ENCODE results near the gene SLC41A3.

Gene SLC41A3

DNA sequence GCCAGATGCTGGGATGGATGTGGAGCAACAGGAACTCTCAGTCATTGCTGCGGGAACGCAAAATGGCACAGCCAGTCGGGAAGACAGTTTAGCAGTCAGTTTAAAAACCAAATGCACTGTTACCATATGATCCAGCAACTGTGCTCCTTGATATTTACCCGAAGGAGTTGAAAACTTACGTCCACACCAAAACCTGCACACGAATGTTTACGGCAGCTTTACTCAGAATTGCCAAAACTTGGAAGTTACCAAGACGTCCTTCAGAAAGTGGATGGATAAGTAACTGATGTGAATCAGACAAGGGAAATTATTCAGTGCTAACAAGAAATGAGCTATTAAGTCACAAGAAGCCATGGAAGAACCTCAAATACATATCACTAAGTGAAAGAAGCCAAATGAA lies 36.1 kb upstream of the SLC41A3 start:
- no peaks in the 10 kb centered on the region for H3F3A ChIP-seq (ENCODE audit: low read depth)
- H3K4me3 ChIP-seq (ENCODE audit: low read length, poor library complexity, severe bottlenecking) = no peak overlapping the region
- no peaks in the 10 kb centered on the region for H3K27me3 ChIP-seq (ENCODE audit: insufficient read depth, low read length, poor library complexity, severe bottlenecking)
- no peaks in the 10 kb centered on the region for H3K9me2 ChIP-seq (replicated peaks; ENCODE audit: low read depth, low read length)
- no peaks in the 10 kb centered on the region for H3K79me2 ChIP-seq (ENCODE audit: insufficient read depth, low read length)
- H3K4me1 ChIP-seq (ENCODE audit: insufficient read depth, low read length, poor library complexity, severe bottlenecking) = no peaks in the 10 kb centered on the region
- TF ChIP-seq, protein P1, sequence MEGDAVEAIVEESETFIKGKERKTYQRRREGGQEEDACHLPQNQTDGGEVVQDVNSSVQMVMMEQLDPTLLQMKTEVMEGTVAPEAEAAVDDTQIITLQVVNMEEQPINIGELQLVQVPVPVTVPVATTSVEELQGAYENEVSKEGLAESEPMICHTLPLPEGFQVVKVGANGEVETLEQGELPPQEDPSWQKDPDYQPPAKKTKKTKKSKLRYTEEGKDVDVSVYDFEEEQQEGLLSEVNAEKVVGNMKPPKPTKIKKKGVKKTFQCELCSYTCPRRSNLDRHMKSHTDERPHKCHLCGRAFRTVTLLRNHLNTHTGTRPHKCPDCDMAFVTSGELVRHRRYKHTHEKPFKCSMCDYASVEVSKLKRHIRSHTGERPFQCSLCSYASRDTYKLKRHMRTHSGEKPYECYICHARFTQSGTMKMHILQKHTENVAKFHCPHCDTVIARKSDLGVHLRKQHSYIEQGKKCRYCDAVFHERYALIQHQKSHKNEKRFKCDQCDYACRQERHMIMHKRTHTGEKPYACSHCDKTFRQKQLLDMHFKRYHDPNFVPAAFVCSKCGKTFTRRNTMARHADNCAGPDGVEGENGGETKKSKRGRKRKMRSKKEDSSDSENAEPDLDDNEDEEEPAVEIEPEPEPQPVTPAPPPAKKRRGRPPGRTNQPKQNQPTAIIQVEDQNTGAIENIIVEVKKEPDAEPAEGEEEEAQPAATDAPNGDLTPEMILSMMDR (conservative IDR thresholded peaks at IDR 0.05; ENCODE audit: low read length) = no peak
- TF ChIP-seq EZH2phosphoT487 (IDR thresholded peaks at IDR 0.05; ENCODE audit: borderline replicate concordance) = no peak
- no peaks in the 10 kb centered on the region for H3K36me3 ChIP-seq (ENCODE audit: insufficient read depth, low read length)
- no peak overlapping the region for H2AFZ ChIP-seq (ENCODE audit: low read length)
- H4K20me1 ChIP-seq (ENCODE audit: insufficient read depth, low read length, poor library complexity, severe bottlenecking) = no peaks in the 10 kb centered on the region
- H3K9ac ChIP-seq (ENCODE audit: low read depth, low read length, poor library complexity, severe bottlenecking) = no peak overlapping the region
- no peaks in the 10 kb centered on the region for H3K9me3 ChIP-seq (ENCODE audit: insufficient read depth, low read depth, low read length)
- H3K4me2 ChIP-seq (ENCODE audit: low read depth, low read length, poor library complexity, severe bottlenecking) = no peak overlapping the region

- Histone ChIP-seq H3K4me1 (ENCODE audit: insufficient read depth, low read length, poor library complexity, severe bottlenecking) (no peaks in the 10 kb centered on the region), H3K27me3 (ENCODE audit: insufficient read depth, low read length, poor library complexity, severe bottlenecking) (no peaks in the 10 kb centered on the region), H3K79me2 (ENCODE audit: insufficient read depth, low read length) (no peaks in the 10 kb centered on the region), H3K9ac (ENCODE audit: low read depth, low read length, poor library complexity, severe bottlenecking) (no peak overlapping the region), H3K9me3 (ENCODE audit: insufficient read depth, low read depth, low read length) (no peaks in the 10 kb centered on the region), H3F3A (ENCODE audit: low read depth) (no peaks in the 10 kb centered on the region), H3K36me3 (ENCODE audit: insufficient read depth, low read length) (no peaks in the 10 kb centered on the region), H3K4me3 (ENCODE audit: low read length, poor library complexity, severe bottlenecking) (no peak overlapping the region), H2AFZ (ENCODE audit: low read length) (no peak overlapping the region; the same call in 1 of the 2 replicates), H4K20me1 (ENCODE audit: insufficient read depth, low read length, poor library complexity, severe bottlenecking) (no peaks in the 10 kb centered on the region), H3K4me2 (ENCODE audit: low read depth, low read length, poor library complexity, severe bottlenecking) (no peak overlapping the region), H3K9me2 (replicated peaks; ENCODE audit: low read depth, low read length) (no peaks in the 10 kb centered on the region)
- TF ChIP-seq, protein P1 (conservative IDR thresholded peaks at IDR 0.05; ENCODE audit: low read length) = no peak
- no peak for TF ChIP-seq EZH2phosphoT487 (IDR thresholded peaks at IDR 0.05; ENCODE audit: borderline replicate concordance)
Measured at GRCh38 chr3:126119008-126119675, 35.2 kb upstream of the SLC41A3 start.

DNA sequence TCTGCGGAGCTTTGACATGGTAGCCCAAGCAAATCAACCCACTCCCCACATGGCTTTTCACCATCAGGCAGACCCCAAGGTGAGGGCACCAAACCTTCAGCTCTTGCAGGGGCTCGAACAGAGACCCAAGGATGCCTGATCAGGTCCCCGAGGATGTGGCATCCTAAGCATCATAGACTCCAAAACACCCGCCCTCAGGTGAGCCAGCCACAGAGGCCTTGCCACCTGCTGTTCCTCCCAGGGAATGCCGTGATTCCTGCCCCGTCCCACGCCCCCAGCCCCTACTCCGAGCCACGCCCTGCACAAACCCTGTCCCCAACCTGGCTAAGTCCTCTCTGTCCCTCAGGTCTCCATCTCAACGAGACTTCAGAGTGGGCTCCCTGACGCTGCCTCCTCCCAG lies 34.7 kb upstream of the SLC41A3 start:
- H3K4me3 ChIP-seq (ENCODE audit: low read length, poor library complexity, severe bottlenecking) = no peak overlapping the region
- no peak overlapping the region for H3K4me2 ChIP-seq (ENCODE audit: low read depth, low read length, poor library complexity, severe bottlenecking)
- no peak overlapping the region for H3K9ac ChIP-seq (ENCODE audit: low read depth, low read length, poor library complexity, severe bottlenecking)
- no peak overlapping the region for H2AFZ ChIP-seq (ENCODE audit: low read length)
- H4K20me1 ChIP-seq (ENCODE audit: insufficient read depth, low read length, poor library complexity, severe bottlenecking) = no peaks in the 10 kb centered on the region
- no peaks in the 10 kb centered on the region for H3K27me3 ChIP-seq (ENCODE audit: insufficient read depth, low read length, poor library complexity, severe bottlenecking)
- H3K79me2 ChIP-seq (ENCODE audit: insufficient read depth, low read length) = no peaks in the 10 kb centered on the region
- no peaks in the 10 kb centered on the region for H3F3A ChIP-seq (ENCODE audit: low read depth)
- H3K4me1 ChIP-seq (ENCODE audit: insufficient read depth, low read length, poor library complexity, severe bottlenecking) = no peaks in the 10 kb centered on the region
- H3K9me3 ChIP-seq (ENCODE audit: insufficient read depth, low read depth, low read length) = no peaks in the 10 kb centered on the region
- no peaks in the 10 kb centered on the region for H3K36me3 ChIP-seq (ENCODE audit: insufficient read depth, low read length)
- H3K9me2 ChIP-seq (replicated peaks; ENCODE audit: low read depth, low read length) = no peaks in the 10 kb centered on the region
- TF ChIP-seq EZH2phosphoT487 (IDR thresholded peaks at IDR 0.05; ENCODE audit: borderline replicate concordance) = no peak
- TF ChIP-seq, protein P1 (conservative IDR thresholded peaks at IDR 0.05; ENCODE audit: low read length) = no peak

Data from Loucy (cell line).